Endothelial cell of umbilical vein (primary cell): ENCODE data around the gene FBLIM1. TPM values are rescaled to one million over a fixed set of nuclear protein-coding genes. Genes with fewer than 3 reads are reported as not detected.

Experiments used
- BruUV-seq: library from RNA; stranded (reverse); fragments of 400-500 nt; replicated peaks from 2 replicates; lab custom pipeline; 2021; lab: Mats Ljungman, UMichigan
- CTCF ChIA-PET: fragments of 300-600, 350-600 bp; sonication (Branson Sonifier 250); formaldehyde crosslinking; loops from one replicate; lab custom pipeline; 2021; ENCODE audit warnings: antibody characterized with exemption, inconsistent platforms; lab: Charles Lee
- POLR2A ChIA-PET: fragments of 300-600, 350-600 bp; sonication (Branson Sonifier 250); formaldehyde crosslinking; loops from one replicate; lab custom pipeline; 2021; ENCODE audit warnings: antibody characterized with exemption, inconsistent platforms; lab: Charles Lee
- DNase-seq: peaks from one replicate; pipeline ENCODE4 v3.0.0-alpha.2; 2011; ENCODE audit warnings: low read depth, low spot score
- FAIRE-seq: peaks from 2 replicates; lab custom pipeline; 2011; peaks lifted over from hg19 to GRCh38; lab: Jason Lieb, UNC
- H2AFZ ChIP-seq: 2 replicates; pipeline ENCODE4 v1.6.0; 2012; ENCODE audit warnings: low read depth, low read length, control low read depth, inconsistent platforms
- H3K27ac ChIP-seq: 2 replicates; pipeline ENCODE4 v1.5.1; 2011; ENCODE audit warnings: low read depth, mild to moderate bottlenecking, control low read depth, low read length, moderate library complexity; ENCODE audit not compliant: insufficient read depth
- H3K27me3 ChIP-seq, 2 experiments: 2 replicates each; pipeline versions ENCODE4 v1.6.0 to v1.6.1; 2011; ENCODE audit warnings: low read length in 2 of 2, mixed read lengths in 1 of 2; ENCODE audit not compliant: control insufficient read depth in 2 of 2, insufficient read depth in 2 of 2
- H3K36me3 ChIP-seq, 2 experiments: 2 replicates in 1 of 2; 3 replicates in 1 of 2; pipeline ENCODE4 v1.5.1; 2011; ENCODE audit warnings: low read length in 2 of 2, mild to moderate bottlenecking in 1 of 2, moderate library complexity in 1 of 2; ENCODE audit not compliant: control insufficient read depth in 2 of 2, insufficient read depth in 2 of 2; ENCODE audit errors: extremely low read depth in 1 of 2
- H3K4me1 ChIP-seq: 3 replicates; pipeline ENCODE4 v1.5.1; 2011; ENCODE audit warnings: mild to moderate bottlenecking, low read length; ENCODE audit not compliant: control insufficient read depth, insufficient read depth; ENCODE audit errors: extremely low read depth
- H3K4me2 ChIP-seq: 2 replicates; pipeline ENCODE4 v1.6.1; 2011; ENCODE audit warnings: low read length, control low read depth, mixed read lengths; ENCODE audit not compliant: insufficient read depth
- H3K4me3 ChIP-seq, 3 experiments: fragments of 200-600 bp in 1 of 3; sonication (generic), shearing (Covaris generic) in 1 of 3; replicated peaks in 1 of 3; 2 replicates each; pipeline ENCODE4 v1.5.1; 2011 to 2016; ENCODE audit warnings: control low read depth in 3 of 3, low read length in 3 of 3, mild to moderate bottlenecking in 2 of 3, inconsistent platforms in 1 of 3, low read depth in 1 of 3, moderate library complexity in 1 of 3; ENCODE audit not compliant: insufficient read depth in 1 of 3
- H3K79me2 ChIP-seq: 2 replicates; pipeline ENCODE4 v1.6.0; 2012; ENCODE audit warnings: low read length, inconsistent platforms; ENCODE audit not compliant: control insufficient read depth, insufficient read depth
- H3K9ac ChIP-seq: replicated peaks from 2 replicates; pipeline ENCODE3; 2011; ENCODE audit warnings: low read length, control low read depth; ENCODE audit not compliant: insufficient read depth; ENCODE audit errors: extremely low read depth
- H3K9me1 ChIP-seq: replicated peaks from 3 replicates; pipeline ENCODE4 v1.6.0; 2011; ENCODE audit warnings: mild to moderate bottlenecking, low read length; ENCODE audit not compliant: control insufficient read depth, insufficient read depth; ENCODE audit errors: extremely low read depth
- H3K9me3 ChIP-seq: replicated peaks from 2 replicates; pipeline ENCODE4 v1.5.1; 2012; ENCODE audit warnings: low read length, inconsistent platforms; ENCODE audit not compliant: control insufficient read depth, insufficient read depth
- H4K20me1 ChIP-seq: replicated peaks from 2 replicates; pipeline ENCODE3; 2011; ENCODE audit warnings: mild to moderate bottlenecking, low read length; ENCODE audit not compliant: control insufficient read depth, insufficient read depth; ENCODE audit errors: extremely low read depth
- FOS ChIP-seq: IDR thresholded peaks from 2 replicates; pipeline ENCODE4 v1.6.1; 2011; ENCODE audit warnings: mild to moderate bottlenecking, low read length, moderate library complexity, borderline replicate concordance; ENCODE audit not compliant: insufficient read depth
- GATA2 ChIP-seq: IDR thresholded peaks from 2 replicates; pipeline ENCODE4 v1.7.0; 2011; ENCODE audit warnings: low read depth, mild to moderate bottlenecking, moderate library complexity, mixed read lengths, low read length; ENCODE audit not compliant: insufficient read length, insufficient read depth
- JUN ChIP-seq: IDR thresholded peaks from 2 replicates; pipeline ENCODE4 v1.6.1; 2011; ENCODE audit warnings: borderline replicate concordance, low read depth; ENCODE audit not compliant: insufficient read length, insufficient read depth
- MYC ChIP-seq: IDR thresholded peaks from one replicate; pipeline ENCODE4 v1.6.1; 2011; ENCODE audit warnings: mild to moderate bottlenecking, low read depth, low read length
- POLR2A ChIP-seq: IDR thresholded peaks from 2 replicates; pipeline ENCODE4 v1.6.1; 2012; ENCODE audit warnings: low read depth, mild to moderate bottlenecking, control low read depth, low read length
- dilution Hi-C: fragments of 300-500 bp; cut with MboI; formaldehyde crosslinking; loops from one replicate; pipeline ENCODE4 v1.15.0; 2019; ENCODE audit warnings: low sequenced_read_pairs; ENCODE audit not compliant: extremely low pct_ligation_motif_present
- intact Hi-C: fragments of 100-400 bp; cut with micrococcal nuclease; formaldehyde crosslinking; loops from one replicate; pipeline ENCODE4 v1.10.0; 2022
- polyA plus RNA-seq, 4 experiments: library from polyadenylated mRNA; depleted of rRNA in 3 of 4; stranded (reverse) in 3 of 4; unstranded in 1 of 4; fragments of >200 nt; gene quantifications; 2 replicates each; pipeline versions ENCODE4 v1.2.1 to v1.2.3, GENCODE V29; 2011 to 2012; ENCODE audit warnings: missing spikeins in 1 of 4
- total RNA-seq: library from RNA; stranded (reverse); gene quantifications from 2 replicates; pipeline ENCODE4 v1.2.3, GENCODE V29; 2021
- TF ChIP-seq, protein P1 (sequence below), 2 donors: IDR thresholded peaks; 1 replicate in 1 of 2; 2 replicates in 1 of 2; pipeline ENCODE4 v1.5.1; 2011; ENCODE audit warnings: low read length in 2 of 2, mild to moderate bottlenecking in 2 of 2, moderate library complexity in 2 of 2, control low read depth in 1 of 2, inconsistent platforms in 1 of 2, low read depth in 1 of 2; ENCODE audit not compliant: insufficient read depth in 1 of 2; ENCODE audit errors: extremely low read depth in 1 of 2
- TF ChIP-seq, protein P2 (sequence below): IDR thresholded peaks from 2 replicates; pipeline ENCODE4 v1.6.1; 2011; ENCODE audit not compliant: insufficient read depth, insufficient read length

Gene FBLIM1
- total and polyA plus RNA-seq, 2 donors (not counting 3 experiments of a cell fraction or from before 2014, with no cell fraction given) = 363 to 414 TPM

DNA sequence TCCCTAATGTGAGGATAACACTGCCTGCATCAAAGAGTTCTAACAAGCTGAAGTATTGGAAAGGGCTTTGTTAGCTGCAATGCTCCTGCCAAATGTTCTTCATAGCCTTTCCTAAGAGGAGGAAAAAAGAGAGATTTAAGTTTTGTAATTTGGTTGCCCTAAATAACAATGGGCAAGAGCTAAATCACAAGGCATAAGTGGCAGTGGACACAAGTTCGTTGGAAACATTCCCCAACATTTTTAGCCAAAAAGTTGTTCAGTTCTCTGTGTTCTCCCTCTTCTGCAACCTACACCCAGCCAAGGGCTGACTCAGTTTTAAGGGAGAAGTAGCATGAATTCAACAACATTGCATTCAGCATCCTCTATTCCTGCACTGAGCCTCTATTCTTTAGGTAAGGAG is 51.5 kb downstream of the FBLIM1 start:
- H3K79me2 ChIP-seq = no peaks in the 10 kb centered on the region
- H3K4me1 ChIP-seq = no peaks in the 10 kb centered on the region
- no peak overlapping the region for H3K4me2 ChIP-seq
- H3K9me1 ChIP-seq = no peaks in the 10 kb centered on the region
- dilution Hi-C loops = no loop called here
- ChIA-PET POLR2A (no interaction called here), CTCF (interaction anchor here (0.6 kb wide), 1 partner anchor 147 kb away, joined by 3 read pairs; no protein-coding TSS in a partner anchor)
- no peak overlapping the region for H3K4me3 ChIP-seq
- BruUV-seq = no TSS peak
- DNase-seq (no peak), FAIRE-seq (no peak)
- H3K9ac ChIP-seq = no peak overlapping the region
- no peaks in the 10 kb centered on the region for H4K20me1 ChIP-seq
- no peaks in the 10 kb centered on the region for H3K36me3 ChIP-seq
- no peaks in the 10 kb centered on the region for H3K9me3 ChIP-seq
- TF ChIP-seq FOS (no peak), POLR2A (no peak), JUN (no peak), GATA2 (no peak), MYC (no peak)
- TF ChIP-seq, protein P1, sequence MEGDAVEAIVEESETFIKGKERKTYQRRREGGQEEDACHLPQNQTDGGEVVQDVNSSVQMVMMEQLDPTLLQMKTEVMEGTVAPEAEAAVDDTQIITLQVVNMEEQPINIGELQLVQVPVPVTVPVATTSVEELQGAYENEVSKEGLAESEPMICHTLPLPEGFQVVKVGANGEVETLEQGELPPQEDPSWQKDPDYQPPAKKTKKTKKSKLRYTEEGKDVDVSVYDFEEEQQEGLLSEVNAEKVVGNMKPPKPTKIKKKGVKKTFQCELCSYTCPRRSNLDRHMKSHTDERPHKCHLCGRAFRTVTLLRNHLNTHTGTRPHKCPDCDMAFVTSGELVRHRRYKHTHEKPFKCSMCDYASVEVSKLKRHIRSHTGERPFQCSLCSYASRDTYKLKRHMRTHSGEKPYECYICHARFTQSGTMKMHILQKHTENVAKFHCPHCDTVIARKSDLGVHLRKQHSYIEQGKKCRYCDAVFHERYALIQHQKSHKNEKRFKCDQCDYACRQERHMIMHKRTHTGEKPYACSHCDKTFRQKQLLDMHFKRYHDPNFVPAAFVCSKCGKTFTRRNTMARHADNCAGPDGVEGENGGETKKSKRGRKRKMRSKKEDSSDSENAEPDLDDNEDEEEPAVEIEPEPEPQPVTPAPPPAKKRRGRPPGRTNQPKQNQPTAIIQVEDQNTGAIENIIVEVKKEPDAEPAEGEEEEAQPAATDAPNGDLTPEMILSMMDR (IDR thresholded peaks at IDR 0.05; ENCODE audit: extremely low read depth in 1 of 2, insufficient read depth in 1 of 2, low read depth in 1 of 2, low read length in 2 of 2) = no peak
- intact Hi-C loops = no loop called here
- no peaks in the 10 kb centered on the region for H3K27me3 ChIP-seq
- no peak overlapping the region for H3K27ac ChIP-seq
- H2AFZ ChIP-seq = no peak overlapping the region

DNA sequence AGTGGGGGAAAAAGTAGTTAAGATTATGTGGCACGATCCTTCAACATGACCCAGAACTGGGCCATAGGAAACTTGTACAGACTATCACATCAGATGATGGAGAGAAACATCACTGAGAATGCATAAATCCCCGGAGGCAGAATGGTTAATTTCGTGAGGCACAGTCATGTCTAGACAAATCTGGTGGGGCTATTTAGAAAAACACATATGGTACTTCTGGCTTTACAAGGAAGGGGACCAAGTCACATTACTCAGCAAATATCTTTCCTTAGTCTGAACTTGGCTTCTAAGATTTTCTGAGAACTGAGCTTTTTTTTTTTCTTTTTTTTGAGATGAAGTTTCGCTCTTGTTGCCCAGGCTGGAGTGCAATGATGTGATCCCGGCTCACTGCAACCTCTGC is 58.1 kb downstream of the FBLIM1 start:
- no peak overlapping the region for H3K27ac ChIP-seq
- TF ChIP-seq POLR2A = no peak
- no peak for TF ChIP-seq FOS
- TF ChIP-seq, protein P1 (IDR thresholded peaks at IDR 0.05; ENCODE audit: extremely low read depth in 1 of 2, insufficient read depth in 1 of 2, low read depth in 1 of 2, low read length in 2 of 2) = no peak
- TF ChIP-seq MYC = no peak
- TF ChIP-seq, protein P2, sequence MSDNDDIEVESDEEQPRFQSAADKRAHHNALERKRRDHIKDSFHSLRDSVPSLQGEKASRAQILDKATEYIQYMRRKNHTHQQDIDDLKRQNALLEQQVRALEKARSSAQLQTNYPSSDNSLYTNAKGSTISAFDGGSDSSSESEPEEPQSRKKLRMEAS = no peak
- no peaks in the 10 kb centered on the region for H3K36me3 ChIP-seq
- no peak overlapping the region for H2AFZ ChIP-seq
- H3K9me3 ChIP-seq = no peaks in the 10 kb centered on the region
- dilution Hi-C loops = no loop called here
- CTCF ChIA-PET = interaction anchor here (2.1 to 4.8 kb wide), 6 partner anchors 8 to 97 kb away, joined by 14 to 75 read pairs (median 23); partner anchors contain the start of gene SPEN
- POLR2A ChIA-PET = no interaction called here
- no peak overlapping the region for H3K9ac ChIP-seq
- BruUV-seq = no TSS peak
- H3K4me2 ChIP-seq = no peak overlapping the region
- FAIRE-seq (no peak), DNase-seq (no peak)
- H3K27me3 ChIP-seq = no peaks in the 10 kb centered on the region
- no peaks in the 10 kb centered on the region for H3K9me1 ChIP-seq
- no peak overlapping the region for H3K4me3 ChIP-seq
- no peaks in the 10 kb centered on the region for H3K4me1 ChIP-seq
- intact Hi-C loops = loop anchor here (5.0 kb wide), 2 partner anchors 71 to 91 kb away; no protein-coding TSS in a partner anchor
- no peaks in the 10 kb centered on the region for H3K79me2 ChIP-seq
- H4K20me1 ChIP-seq = no peaks in the 10 kb centered on the region
